RPMI7951 (cell line): ENCODE measurements around the gene FAM193B. TPM values are rescaled to one million over a fixed set of nuclear protein-coding genes. Genes with fewer than 3 reads are reported as not detected.
"Not testable (repeated sequence)": the region's sequence is repeated elsewhere in the genome, so short reads cannot be mapped to it uniquely, and the experiment has no call there.

Source experiments
- DNase-seq: peaks from one replicate; pipeline ENCODE4 v3.0.0-alpha.2; 2012; ENCODE audit warnings: low read depth
- total RNA-seq: library from RNA; depleted of rRNA; stranded (reverse); fragments of >200 nt; shearing (Covaris generic); gene quantifications from 2 replicates; pipeline ENCODE4 v1.2.3, GENCODE V29; 2014

Gene FAM193B
- total RNA-seq, 1 experiment from 2014 or later, result 11.8 TPM

- no peak for DNase-seq
Observed at GRCh38 chr5:177486256-177486655, 68.1 kb downstream of the FAM193B start.

DNA sequence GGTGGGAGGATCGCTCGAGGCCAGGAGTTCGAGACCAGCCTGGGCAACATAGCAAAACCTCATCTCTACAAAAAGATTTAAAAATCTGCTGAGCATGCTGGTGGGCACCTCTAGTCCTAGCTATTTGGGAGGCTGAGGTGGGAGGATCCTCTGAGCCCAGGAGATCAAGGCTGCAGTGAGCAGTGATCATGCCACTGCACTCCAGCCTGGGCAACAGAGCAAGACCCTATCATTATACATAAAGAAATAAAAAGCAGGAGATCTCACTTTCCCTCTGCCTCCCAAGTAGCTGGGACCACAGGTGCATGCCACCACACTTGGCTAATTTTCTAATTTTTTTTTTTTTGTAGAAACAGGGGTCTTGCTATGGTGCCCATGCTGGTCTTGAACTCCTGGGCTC, 68.6 kb downstream of the FAM193B start:
- DNase-seq, result not testable (repeated sequence)

- DNase-seq, result no peak
Observed at GRCh38 chr5:177484902-177485549, 69.3 kb downstream of the FAM193B start.

GRCh38 chr5:177483994-177484901, 70.1 kb downstream of the FAM193B start:
- DNase-seq, result no peak

- DNase-seq, result no peak
Observed at GRCh38 chr5:177483042-177483441, 71.3 kb downstream of the FAM193B start.

DNA sequence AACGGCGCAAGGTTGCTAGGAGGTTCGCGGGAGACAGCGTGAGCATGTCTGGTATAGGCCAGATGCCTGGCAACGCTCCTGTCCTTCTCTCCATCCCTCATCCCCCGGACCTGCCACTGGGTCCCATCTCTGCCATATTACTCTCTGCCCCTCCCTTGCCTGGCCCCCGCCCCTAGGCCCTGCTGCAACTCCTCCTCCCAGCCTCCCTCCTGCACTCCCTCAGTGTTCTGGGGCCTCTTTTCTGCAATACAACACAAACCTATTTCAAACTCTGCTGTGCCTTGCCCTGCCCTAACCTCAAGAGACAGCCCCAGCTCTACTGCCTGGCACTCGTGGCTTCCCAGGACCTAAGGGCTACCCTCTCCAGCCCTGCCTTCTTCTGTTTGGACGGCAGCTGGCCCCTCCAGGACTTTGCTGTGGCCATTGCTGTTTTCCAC, 72.0 kb downstream of the FAM193B start:
- no peak for DNase-seq

DNA sequence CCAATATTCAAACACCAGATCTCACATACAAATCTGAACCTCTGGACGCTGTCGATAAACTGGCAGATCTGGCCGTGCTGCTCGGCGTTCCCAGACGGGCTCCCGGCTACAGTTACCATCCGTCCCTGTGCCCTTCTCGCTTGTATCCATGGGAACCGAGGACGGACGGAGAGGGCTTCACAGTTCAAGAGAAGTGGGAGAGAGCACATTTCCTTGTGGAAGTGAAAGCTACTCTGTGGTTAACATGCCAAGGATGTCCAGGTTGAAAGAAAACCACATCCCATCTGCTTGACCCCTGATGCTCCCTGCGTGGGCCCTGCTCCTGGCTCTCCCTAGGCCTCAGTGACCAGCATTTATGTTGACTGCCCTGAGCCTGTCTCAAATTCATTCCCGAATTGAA, 74.6 kb downstream of the FAM193B start:
- peak; percentile 70 for DNase-seq

- DNase-seq, result no peak
Observed at GRCh38 chr5:177478711-177479646, 75.4 kb downstream of the FAM193B start.

GRCh38 chr5:177477701-177478477, 76.5 kb downstream of the FAM193B start:
- no peak for DNase-seq

DNA sequence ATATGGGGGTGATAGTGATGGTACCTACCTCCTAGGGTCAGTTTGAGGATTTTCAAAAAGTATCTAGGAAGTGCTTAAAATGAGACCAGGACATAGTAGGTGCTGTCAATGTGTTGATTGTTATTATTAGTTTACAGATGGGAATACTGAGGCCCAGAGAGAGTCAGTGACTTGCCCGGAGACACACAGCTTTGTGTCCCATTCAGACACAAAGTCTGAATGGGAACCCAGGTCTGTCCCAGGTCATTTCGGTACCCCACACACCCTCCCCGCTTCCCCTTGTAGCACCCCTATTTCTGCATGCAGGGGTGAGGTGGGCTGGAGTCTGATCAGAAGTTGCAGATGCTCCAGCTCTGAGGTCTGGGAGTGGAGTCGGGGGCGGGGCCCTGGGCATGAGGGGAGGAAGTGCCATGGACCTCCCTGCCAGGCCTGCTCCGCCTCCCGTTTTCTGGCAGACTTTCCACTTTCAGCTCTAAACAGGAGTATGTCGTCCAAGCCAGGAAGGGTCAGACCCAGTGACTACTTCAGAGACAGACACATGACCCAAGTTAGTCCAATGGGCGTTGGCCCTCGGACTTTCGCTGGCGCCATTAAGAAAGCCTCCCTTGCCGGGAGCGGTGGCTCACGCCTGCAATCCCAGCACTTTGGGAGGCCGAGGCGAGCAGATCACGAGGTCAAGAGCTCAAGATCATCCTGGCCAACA, 77.7 kb downstream of the FAM193B start:
- no peak for DNase-seq

DNA sequence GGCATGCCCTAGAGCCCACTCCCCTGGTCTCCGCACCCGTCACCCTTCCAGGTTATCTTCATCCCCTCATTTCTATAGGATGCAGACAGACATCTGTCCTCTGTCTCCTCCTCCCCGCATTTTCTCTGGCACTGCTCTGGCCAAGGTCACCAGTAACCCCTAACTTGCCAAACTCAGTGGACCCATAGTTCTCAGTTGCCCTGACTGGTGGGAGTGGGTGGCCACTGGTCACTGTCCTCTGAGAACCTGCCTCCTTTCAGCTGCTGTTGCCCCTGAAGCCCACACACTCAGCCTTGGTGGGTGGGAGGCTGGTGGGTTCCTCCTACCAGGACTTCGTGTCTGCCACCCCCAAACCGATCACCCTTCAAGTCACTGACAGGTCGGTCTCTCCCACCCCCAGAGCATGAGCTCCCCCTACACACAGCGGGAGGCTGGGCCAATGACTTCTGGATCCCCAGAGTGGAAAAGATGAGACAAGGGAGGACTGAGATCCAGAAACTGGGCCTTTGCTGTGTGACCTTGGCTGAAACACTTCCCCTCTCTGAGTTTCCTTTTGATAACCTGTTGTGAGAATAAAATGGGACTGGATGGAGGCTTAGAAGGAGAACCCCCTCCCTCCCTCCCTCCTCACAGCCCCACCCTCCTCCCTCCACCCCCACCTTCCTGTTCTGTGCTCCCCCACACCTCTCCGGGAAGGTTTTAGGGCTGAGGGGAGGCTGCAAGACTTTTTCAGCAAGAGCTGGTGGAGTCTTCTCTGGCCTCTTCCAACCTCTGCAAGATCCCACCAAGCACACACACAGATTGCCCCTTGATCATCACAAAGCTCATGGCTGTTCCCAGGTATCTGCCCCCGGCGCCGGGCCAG, 78.6 kb downstream of the FAM193B start:
- DNase-seq, result no peak

DNA sequence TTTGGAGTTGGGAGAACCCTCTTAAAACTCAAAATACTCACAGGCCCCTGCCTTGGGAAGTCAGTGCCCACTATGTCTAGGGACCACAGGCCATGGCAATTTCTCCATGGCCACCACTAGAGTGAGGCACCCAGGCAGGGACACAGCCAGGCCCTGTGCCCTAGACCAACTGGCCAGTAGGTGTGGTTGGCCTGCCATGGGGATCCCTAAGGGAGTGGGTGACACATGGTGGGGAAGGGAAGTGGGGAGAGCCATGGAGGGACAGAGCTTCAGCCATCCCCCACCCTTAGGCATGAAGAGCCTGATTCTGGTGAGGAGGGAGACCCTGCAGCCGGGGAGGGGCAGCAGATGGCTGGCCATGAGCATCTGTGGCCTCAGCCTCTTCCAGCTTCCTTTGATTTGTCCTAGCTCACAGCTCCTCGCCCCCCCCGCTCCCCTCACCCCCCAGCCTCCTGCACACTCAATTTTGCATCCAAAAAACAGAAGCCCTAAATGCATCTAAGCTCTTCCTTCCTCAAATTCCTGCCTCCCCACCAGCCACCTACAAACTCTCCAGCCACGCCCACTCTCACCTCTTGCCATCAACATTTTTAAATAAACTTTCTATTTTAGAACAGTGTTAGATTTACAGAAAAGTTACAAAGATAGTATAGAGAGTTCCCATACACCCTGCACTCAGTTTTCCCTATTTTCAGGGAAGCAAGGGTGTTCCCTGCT, 79.4 kb downstream of the FAM193B start:
- DNase-seq, result no peak

- no peak for DNase-seq
Observed at GRCh38 chr5:177474002-177474476, 80.3 kb downstream of the FAM193B start.

DNA sequence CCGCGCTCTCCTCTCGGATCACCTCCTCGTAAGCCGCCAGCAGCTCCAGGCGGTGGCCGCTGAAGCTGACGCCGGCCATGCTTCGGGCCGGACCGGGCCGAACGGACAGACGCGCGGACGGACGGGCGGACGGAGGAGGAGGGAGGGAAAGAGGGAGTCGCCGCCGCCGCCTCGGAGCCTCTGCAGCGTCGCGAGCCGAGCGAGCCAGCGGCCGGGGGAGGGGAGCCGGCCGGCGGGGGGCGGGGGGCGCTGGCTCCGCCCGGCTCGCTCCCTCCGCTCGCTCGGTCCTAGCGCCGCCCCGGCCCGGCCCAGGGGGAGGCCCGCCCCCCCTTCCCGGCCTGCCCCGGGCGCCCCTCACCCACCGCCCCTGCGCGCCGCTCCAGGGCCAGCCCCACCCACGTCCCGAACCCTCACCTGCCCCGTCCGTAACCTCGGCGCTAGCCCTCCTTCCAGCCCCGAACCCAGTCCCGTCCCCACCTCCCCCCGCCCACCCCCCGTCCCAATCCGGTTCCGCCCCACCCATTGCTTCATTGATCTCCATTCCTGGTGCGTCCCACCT, 80.8 kb downstream of the FAM193B start, which contains the start of gene DBN1:
Gene DBN1 (minus strand): TSS at position 192 of the 559 bp plus-strand sequence. CDS start 113 bp downstream, at position 79.
- peak; percentile 51 for DNase-seq

- DNase-seq, result no peak
Observed at GRCh38 chr5:177472460-177473442, 81.6 kb downstream of the FAM193B start.

DNA sequence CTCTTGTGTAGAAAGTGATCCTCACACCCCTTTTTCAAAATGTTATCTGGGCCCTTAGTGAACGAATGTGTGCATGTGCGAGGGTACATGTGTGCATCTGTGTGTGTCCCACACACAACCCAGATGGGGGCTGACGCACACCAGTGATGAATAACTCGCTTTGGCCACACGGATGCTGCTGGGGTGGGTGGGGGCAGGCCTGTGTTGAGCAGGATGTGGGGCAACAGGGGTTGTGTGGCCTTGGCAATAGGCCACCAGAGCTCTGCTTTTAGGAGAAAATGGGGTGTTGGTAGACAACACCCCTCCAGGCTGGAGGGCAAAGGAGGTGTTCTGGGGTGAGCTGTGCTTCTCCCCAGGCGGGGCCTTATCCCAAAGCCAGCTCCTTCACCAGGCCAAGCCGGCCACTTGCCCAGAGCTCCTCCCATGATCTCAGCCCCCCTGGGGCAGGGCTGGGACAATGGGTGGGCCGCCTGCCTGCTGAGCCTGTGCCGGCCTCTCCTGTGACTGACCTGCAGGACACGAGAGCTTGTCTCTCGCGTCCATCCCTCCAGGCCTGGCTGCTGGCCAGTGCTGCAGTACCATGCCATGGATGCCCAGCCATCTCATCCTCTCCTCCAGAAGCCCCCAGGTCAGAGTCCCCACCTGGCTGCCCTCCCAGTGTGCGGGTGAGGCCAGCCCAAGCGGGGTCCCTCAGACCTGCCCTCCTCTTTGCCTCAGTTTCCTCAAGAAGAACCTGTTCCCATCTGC, 82.6 kb downstream of the FAM193B start:
- DNase-seq, result no peak
